Testis (tissue), 2 donors: Measurements from ENCODE around the gene OR3A2.

Experiments used
- POLR2A ChIP-seq: fragments of 450-650 bp; IDR thresholded peaks from one replicate; pipeline ENCODE4 v1.6.1; 2017; ENCODE audit warnings: antibody characterized with exemption, mild to moderate bottlenecking, moderate library complexity
- TF ChIP-seq, protein P1 (sequence below), 3 experiments: fragments of 450-650 bp in 2 of 3; fragments of 200-600 bp in 1 of 3; sonication (generic) in 1 of 3; IDR thresholded peaks; one replicate each; pipeline ENCODE4 v1.5.1; 2016 to 2019; ENCODE audit warnings: antibody characterized with exemption in 3 of 3, mild to moderate bottlenecking in 2 of 3, moderate library complexity in 1 of 3

DNA sequence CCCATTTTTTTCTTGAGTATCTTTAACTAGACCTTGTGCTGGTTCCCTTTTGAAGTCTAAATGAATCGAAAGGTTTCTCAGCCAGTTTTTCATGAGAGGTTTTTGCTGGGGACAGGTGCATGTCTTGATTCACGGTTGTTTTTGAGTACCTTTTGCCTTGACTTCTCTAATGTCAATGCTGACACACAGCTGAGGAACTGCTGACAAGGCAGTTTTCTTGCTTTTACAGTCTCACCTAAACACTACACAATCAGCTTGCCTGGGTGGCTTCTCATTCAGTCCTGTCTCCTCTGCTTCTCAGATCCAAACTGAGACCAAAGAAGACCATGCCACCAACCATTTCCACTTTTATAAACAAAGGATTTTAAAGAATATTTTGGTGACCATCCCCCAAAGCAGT lies 32.1 kb upstream of the OR3A2 start:
- TF ChIP-seq, protein P1, sequence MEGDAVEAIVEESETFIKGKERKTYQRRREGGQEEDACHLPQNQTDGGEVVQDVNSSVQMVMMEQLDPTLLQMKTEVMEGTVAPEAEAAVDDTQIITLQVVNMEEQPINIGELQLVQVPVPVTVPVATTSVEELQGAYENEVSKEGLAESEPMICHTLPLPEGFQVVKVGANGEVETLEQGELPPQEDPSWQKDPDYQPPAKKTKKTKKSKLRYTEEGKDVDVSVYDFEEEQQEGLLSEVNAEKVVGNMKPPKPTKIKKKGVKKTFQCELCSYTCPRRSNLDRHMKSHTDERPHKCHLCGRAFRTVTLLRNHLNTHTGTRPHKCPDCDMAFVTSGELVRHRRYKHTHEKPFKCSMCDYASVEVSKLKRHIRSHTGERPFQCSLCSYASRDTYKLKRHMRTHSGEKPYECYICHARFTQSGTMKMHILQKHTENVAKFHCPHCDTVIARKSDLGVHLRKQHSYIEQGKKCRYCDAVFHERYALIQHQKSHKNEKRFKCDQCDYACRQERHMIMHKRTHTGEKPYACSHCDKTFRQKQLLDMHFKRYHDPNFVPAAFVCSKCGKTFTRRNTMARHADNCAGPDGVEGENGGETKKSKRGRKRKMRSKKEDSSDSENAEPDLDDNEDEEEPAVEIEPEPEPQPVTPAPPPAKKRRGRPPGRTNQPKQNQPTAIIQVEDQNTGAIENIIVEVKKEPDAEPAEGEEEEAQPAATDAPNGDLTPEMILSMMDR (IDR thresholded peaks at IDR 0.05) = no peak
- TF ChIP-seq POLR2A = no peak
